Ishikawa (cell line): ENCODE data around the gene C1orf141.

Experiments
- CEBPB ChIP-seq: IDR thresholded peaks from 2 replicates; pipeline ENCODE4 v1.6.1; 2012
- CREB1 ChIP-seq: IDR thresholded peaks from 2 replicates; pipeline ENCODE4 v1.6.1; 2012; ENCODE audit warnings: low read depth
- EGR1 ChIP-seq: IDR thresholded peaks from 2 replicates; pipeline ENCODE4 v1.6.1; 2012
- EP300 ChIP-seq: IDR thresholded peaks from 2 replicates; pipeline ENCODE4 v1.6.1; 2012; ENCODE audit warnings: borderline replicate concordance
- FOXM1 ChIP-seq: IDR thresholded peaks from 2 replicates; pipeline ENCODE4 v1.6.1; 2012; ENCODE audit warnings: low read depth, borderline replicate concordance
- NFIC ChIP-seq: IDR thresholded peaks from 2 replicates; pipeline ENCODE4 v1.6.1; 2012
- RAD21 ChIP-seq: IDR thresholded peaks from 2 replicates; pipeline ENCODE4 v1.6.1; 2012; ENCODE audit warnings: low read depth
- REST ChIP-seq: IDR thresholded peaks from 2 replicates; pipeline ENCODE4 v1.6.1; 2012; ENCODE audit warnings: low read depth, mild to moderate bottlenecking
- TAF1 ChIP-seq: IDR thresholded peaks from 2 replicates; pipeline ENCODE4 v1.6.1; 2012; ENCODE audit warnings: low read depth, mild to moderate bottlenecking
- TCF12 ChIP-seq: IDR thresholded peaks from 2 replicates; pipeline ENCODE4 v1.6.1; 2012; ENCODE audit warnings: low read depth
- TEAD4 ChIP-seq: IDR thresholded peaks from 2 replicates; pipeline ENCODE4 v1.6.1; 2012
- YY1 ChIP-seq: IDR thresholded peaks from 2 replicates; pipeline ENCODE4 v1.6.1; 2012; ENCODE audit warnings: low read depth
- ZBTB7A ChIP-seq: IDR thresholded peaks from 2 replicates; pipeline ENCODE4 v1.6.1; 2012; ENCODE audit warnings: low read depth
- TF ChIP-seq, protein P1 (sequence below): IDR thresholded peaks from 2 replicates; pipeline ENCODE4 v1.6.1; 2012
- TF ChIP-seq, protein P2 (sequence below): IDR thresholded peaks from 2 replicates; pipeline ENCODE4 v1.6.1; 2012

The C1orf141 gene

DNA sequence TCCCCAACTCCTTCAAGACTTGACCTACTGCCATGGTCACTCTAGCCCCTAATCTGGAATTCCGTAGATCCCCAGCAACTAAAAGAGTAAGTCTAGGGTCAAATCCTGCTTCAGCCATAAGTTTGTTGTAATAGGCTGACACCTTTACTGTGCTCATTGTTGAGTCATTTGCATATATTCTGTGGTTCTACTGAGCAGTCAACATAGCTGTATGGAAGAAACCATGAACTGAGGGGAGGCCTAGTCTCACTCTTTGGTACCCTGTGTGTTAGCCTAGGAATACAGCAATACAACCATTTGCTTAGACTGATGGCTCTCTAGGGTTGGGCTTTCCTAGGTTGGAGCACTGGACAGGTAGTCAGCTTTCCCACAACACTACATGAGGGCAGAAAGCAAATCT lies 57.2 kb downstream of the C1orf141 start:
- TF ChIP-seq FOXM1 = no peak
- TF ChIP-seq, protein P1, sequence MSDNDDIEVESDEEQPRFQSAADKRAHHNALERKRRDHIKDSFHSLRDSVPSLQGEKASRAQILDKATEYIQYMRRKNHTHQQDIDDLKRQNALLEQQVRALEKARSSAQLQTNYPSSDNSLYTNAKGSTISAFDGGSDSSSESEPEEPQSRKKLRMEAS = no peak
- no peak for TF ChIP-seq CREB1
- TF ChIP-seq EP300 = no peak

DNA sequence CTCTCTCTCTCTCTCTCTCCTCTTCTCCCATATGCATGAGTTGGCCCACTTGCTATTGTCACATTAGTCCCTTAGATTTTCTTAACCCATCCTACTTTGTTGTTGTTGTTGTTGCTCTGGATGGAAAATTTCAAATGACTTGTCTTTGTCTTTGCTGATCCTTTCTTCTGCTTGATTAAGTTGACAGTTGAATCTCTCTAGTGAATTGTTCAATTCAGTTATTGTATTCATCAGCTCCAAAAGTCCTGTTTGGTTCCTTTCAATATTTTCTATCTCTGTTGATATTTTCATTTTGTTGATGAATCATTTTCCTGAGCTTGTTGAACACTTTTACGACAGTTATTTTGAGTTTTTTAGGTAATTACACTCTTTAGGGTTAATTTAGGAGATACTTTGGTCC lies 62.0 kb downstream of the C1orf141 start:
- TF ChIP-seq RAD21 = no peak
- no peak for TF ChIP-seq TCF12
- TF ChIP-seq EP300 = no peak
- TF ChIP-seq, protein P1 = no peak
- no peak for TF ChIP-seq YY1
- TF ChIP-seq FOXM1 = no peak
- no peak for TF ChIP-seq ZBTB7A
- no peak for TF ChIP-seq EGR1
- TF ChIP-seq NFIC = no peak
- no peak for TF ChIP-seq CREB1
- no peak for TF ChIP-seq TEAD4
- TF ChIP-seq TAF1 = no peak

DNA sequence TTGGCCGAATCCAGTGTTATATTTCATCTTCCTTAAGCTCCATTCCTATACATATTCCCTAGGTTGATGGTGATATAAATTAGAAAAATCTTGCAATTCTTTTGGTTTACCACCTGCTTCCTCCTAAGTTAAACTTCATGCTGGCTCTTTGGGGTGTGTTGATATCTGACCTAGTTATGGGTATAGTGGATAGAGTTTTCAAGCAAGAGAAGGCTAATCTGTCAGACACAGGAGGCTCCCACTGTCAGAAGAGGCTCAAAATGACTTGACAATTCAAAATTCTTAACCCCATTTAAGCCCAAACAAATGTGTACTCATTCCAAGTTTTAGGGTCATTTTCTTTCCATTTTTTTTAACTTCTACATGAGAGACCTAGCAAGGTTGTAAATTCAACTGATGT lies 72.4 kb downstream of the C1orf141 start:
- TF ChIP-seq TEAD4 (no peak), CEBPB (no peak), EGR1 (no peak), NFIC (no peak), ZBTB7A (no peak), FOXM1 (no peak), CREB1 (no peak), RAD21 (no peak), REST (no peak), YY1 (no peak), EP300 (no peak), TAF1 (no peak), TCF12 (no peak)
- TF ChIP-seq, protein P1 = no peak
- TF ChIP-seq, protein P2, sequence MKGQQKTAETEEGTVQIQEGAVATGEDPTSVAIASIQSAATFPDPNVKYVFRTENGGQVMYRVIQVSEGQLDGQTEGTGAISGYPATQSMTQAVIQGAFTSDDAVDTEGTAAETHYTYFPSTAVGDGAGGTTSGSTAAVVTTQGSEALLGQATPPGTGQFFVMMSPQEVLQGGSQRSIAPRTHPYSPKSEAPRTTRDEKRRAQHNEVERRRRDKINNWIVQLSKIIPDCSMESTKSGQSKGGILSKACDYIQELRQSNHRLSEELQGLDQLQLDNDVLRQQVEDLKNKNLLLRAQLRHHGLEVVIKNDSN = no peak

- TF ChIP-seq, protein P1 = no peak
- no peak for TF ChIP-seq CREB1
- TF ChIP-seq YY1 = no peak
- no peak for TF ChIP-seq FOXM1
- TF ChIP-seq CEBPB = no peak
- TF ChIP-seq REST = no peak
- no peak for TF ChIP-seq TAF1
- no peak for TF ChIP-seq TCF12
- no peak for TF ChIP-seq EGR1
- TF ChIP-seq ZBTB7A = no peak
- no peak for TF ChIP-seq RAD21
- TF ChIP-seq NFIC = no peak
- TF ChIP-seq TEAD4 = no peak
Observed at GRCh38 chr1:67061266-67061665, 73.5 kb downstream of the C1orf141 start.

- TF ChIP-seq NFIC (no peak), ZBTB7A (no peak), CREB1 (no peak), RAD21 (no peak), REST (no peak), EP300 (no peak), TEAD4 (no peak), EGR1 (no peak)
Observed at GRCh38 chr1:67060811-67061218, 74.0 kb downstream of the C1orf141 start.
